Smooth muscle cell (in vitro differentiated cells): Measurements from ENCODE around the gene ST7. TPM values are rescaled to one million over a fixed set of nuclear protein-coding genes. Genes with fewer than 3 reads are reported as not detected.

Experiments
- DNase-seq: peaks from one replicate; lab custom pipeline; 2025; ENCODE audit not compliant: unreplicated experiment; lab: John Stamatoyannopoulos, UW
- H2AFZ ChIP-seq: fragments of 200-600 bp; sonication (generic); 2 replicates; pipeline ENCODE4 v1.6.0; 2016; ENCODE audit warnings: antibody characterized with exemption, low read depth, mild to moderate bottlenecking
- H3F3A ChIP-seq: fragments of 200-600 bp; sonication (generic); 2 replicates; pipeline ENCODE4 v1.6.0; 2017; ENCODE audit warnings: antibody characterized with exemption, low read depth
- H3K27ac ChIP-seq: fragments of 200-600 bp; sonication (generic); 2 replicates; pipeline ENCODE4 v1.5.1; 2016; ENCODE audit warnings: low read depth, mild to moderate bottlenecking
- H3K27me3 ChIP-seq: fragments of 200-600 bp; sonication (generic); 2 replicates; pipeline ENCODE4 v1.6.1; 2016; ENCODE audit warnings: low read depth, mild to moderate bottlenecking
- H3K36me3 ChIP-seq: fragments of 200-600 bp; sonication (generic); 2 replicates; pipeline ENCODE4 v1.5.1; 2016; ENCODE audit warnings: low read depth
- H3K4me1 ChIP-seq: fragments of 200-600 bp; sonication (generic); 2 replicates; pipeline ENCODE4 v1.5.1; 2016; ENCODE audit warnings: low read depth
- H3K4me2 ChIP-seq: fragments of 200-600 bp; sonication (generic); 2 replicates; pipeline ENCODE4 v1.6.0; 2016; ENCODE audit warnings: mild to moderate bottlenecking
- H3K4me3 ChIP-seq: fragments of 200-600 bp; sonication (generic); 2 replicates; pipeline ENCODE4 v1.5.1; 2016; ENCODE audit warnings: mild to moderate bottlenecking
- H3K79me2 ChIP-seq: fragments of 200-600 bp; sonication (generic); 2 replicates; pipeline ENCODE4 v1.6.0; 2016; ENCODE audit warnings: low read depth, mild to moderate bottlenecking
- H3K9ac ChIP-seq: fragments of 200-600 bp; sonication (generic); 2 replicates; pipeline ENCODE4 v1.6.0; 2016; ENCODE audit warnings: low read depth
- H3K9me3 ChIP-seq: fragments of 200-600 bp; sonication (generic); replicated peaks from 2 replicates; pipeline ENCODE4 v1.5.1; 2016; ENCODE audit warnings: low read depth
- H4K20me1 ChIP-seq: fragments of 200-600 bp; sonication (generic); 2 replicates; pipeline ENCODE4 v1.6.0; 2016; ENCODE audit warnings: low read depth
- WGBS: methylation state at CpG from one replicate; pipeline ENCODE4 v1.1.7; 2016; ENCODE audit warnings: low lambda C conversion rate; 5-methylcytosine and 5-hydroxymethylcytosine counted together
- polyA plus RNA-seq: library from polyadenylated mRNA; unstranded; fragments of >200 nt; fragmentation: Nextera tagmentation; extraction: Ambion mirVana; gene quantifications from 2 replicates; pipeline ENCODE4 v1.2.1, GENCODE V29; 2016
- total RNA-seq: library from RNA; depleted of rRNA; stranded (reverse); fragments of >200 nt; gene quantifications from 2 replicates; pipeline ENCODE4 v1.2.3, GENCODE V29; 2014
- TF ChIP-seq, protein P1 (sequence below): fragments of 200-600 bp; sonication (generic); IDR thresholded peaks from 2 replicates; pipeline ENCODE4 v1.5.1; 2017; ENCODE audit warnings: borderline replicate concordance, mild to moderate bottlenecking, antibody characterized with exemption; ENCODE audit not compliant: insufficient read depth, poor library complexity, severe bottlenecking

Gene ST7
- total and polyA plus RNA-seq, 2 experiments from 2014 or later, result 23.2 to 26.1 TPM

DNA sequence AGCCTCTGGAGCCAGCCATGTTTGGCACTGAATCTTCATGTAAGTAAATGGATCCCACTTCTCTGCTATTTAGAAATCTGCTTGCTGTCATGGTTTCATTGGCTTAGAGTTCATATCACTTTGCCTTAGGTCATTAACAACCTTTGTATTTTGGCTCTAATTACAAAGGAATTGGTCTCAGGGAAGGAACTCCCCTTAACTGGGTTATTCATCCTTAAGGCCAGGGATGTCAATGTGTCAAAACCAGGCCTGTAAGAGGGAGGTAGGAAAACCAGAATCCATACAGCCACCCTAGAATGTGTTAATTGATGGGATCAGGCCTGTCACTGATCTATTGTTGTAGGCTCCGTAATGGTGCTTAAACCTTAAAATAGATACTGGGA lies 67.3 kb downstream of the ST7 start:
- H2AFZ ChIP-seq, result peak overlapping the region; percentile 81

DNA sequence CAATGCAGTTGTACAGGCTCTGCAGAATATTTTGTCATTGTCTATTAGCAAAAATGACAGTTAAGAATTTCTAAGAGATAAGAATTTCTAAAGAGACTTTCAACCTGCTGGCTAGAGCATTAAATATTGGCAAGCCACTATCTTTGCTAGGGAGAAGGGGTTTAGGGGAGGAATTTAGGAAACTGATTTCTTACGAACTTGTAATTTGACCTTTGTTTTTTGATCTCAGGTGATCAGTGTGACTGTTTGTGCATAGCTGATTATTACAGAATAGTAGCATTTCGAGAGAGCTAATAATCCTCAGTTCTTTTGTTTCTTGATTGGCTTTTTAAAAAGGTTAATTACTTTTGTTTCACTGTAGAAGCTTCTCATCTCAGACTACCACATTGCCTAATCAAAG lies 68.1 kb downstream of the ST7 start:
- DNase-seq, result no peak
- Histone ChIP-seq H3K4me2 (peak overlapping the region; percentile 84), H3K9ac (no peak overlapping the region), H3K4me1 (peaks cover 31% of the 10 kb centered on the region), H3K27me3 (no peaks in the 10 kb centered on the region), H3K9me3 (no peaks in the 10 kb centered on the region), H3K27ac (no peak overlapping the region), H4K20me1 (no peaks in the 10 kb centered on the region), H2AFZ (no peak overlapping the region), H3F3A (no peaks in the 10 kb centered on the region), H3K36me3 (no peaks in the 10 kb centered on the region), H3K4me3 (peak overlapping the region; percentile 47), H3K79me2 (peaks cover 60% of the 10 kb centered on the region)
- TF ChIP-seq, protein P1, sequence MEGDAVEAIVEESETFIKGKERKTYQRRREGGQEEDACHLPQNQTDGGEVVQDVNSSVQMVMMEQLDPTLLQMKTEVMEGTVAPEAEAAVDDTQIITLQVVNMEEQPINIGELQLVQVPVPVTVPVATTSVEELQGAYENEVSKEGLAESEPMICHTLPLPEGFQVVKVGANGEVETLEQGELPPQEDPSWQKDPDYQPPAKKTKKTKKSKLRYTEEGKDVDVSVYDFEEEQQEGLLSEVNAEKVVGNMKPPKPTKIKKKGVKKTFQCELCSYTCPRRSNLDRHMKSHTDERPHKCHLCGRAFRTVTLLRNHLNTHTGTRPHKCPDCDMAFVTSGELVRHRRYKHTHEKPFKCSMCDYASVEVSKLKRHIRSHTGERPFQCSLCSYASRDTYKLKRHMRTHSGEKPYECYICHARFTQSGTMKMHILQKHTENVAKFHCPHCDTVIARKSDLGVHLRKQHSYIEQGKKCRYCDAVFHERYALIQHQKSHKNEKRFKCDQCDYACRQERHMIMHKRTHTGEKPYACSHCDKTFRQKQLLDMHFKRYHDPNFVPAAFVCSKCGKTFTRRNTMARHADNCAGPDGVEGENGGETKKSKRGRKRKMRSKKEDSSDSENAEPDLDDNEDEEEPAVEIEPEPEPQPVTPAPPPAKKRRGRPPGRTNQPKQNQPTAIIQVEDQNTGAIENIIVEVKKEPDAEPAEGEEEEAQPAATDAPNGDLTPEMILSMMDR, result no peak
- 90% methylated on average over 2 of the region's 2 CpGs for WGBS

More for the DNA sequence above, 67.3 kb downstream of the ST7 start:
- Histone ChIP-seq H3K4me2 (peak overlapping the region; percentile 84), H3K4me1 (peaks cover 24% of the 10 kb centered on the region), H4K20me1 (no peaks in the 10 kb centered on the region), H3K9ac (peak overlapping the region; percentile 70), H3F3A (no peaks in the 10 kb centered on the region), H3K79me2 (peaks cover 60% of the 10 kb centered on the region), H3K27me3 (no peaks in the 10 kb centered on the region), H3K4me3 (peak overlapping the region; percentile 47), H3K27ac (peak overlapping the region; percentile 78), H3K36me3 (no peaks in the 10 kb centered on the region), H3K9me3 (no peaks in the 10 kb centered on the region)
- WGBS, result 59% methylated on average over 1 of the region's 1 CpG
- no peak for DNase-seq
- TF ChIP-seq, protein P1, result no peak

DNA sequence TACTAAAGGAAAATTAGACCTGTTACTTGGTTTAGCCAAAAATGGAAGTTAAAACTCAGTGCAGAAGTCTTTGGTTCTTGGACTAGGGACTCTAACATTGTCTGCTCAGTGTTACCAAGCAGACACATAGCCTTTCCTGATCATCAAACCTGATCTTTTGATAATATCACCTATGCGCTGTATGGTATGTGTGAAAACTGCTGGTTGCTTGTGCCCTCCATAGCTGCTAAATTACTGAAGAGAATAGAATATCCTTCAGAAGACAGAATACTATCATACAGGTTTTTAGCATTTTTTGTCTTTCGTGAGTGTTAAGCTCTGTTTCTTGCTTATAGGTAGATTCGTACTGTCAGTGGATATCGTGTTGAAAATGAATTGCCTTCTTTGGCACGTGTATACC lies 68.7 kb downstream of the ST7 start:
- Histone ChIP-seq H3K9ac (no peak overlapping the region), H3K9me3 (no peaks in the 10 kb centered on the region), H2AFZ (no peak overlapping the region), H3K4me1 (peaks cover 31% of the 10 kb centered on the region), H3K4me3 (peak overlapping the region; percentile 19), H3K27ac (no peak overlapping the region), H3K4me2 (peak overlapping the region; percentile 84), H4K20me1 (no peaks in the 10 kb centered on the region), H3F3A (no peaks in the 10 kb centered on the region), H3K27me3 (no peaks in the 10 kb centered on the region), H3K36me3 (no peaks in the 10 kb centered on the region), H3K79me2 (peaks cover 60% of the 10 kb centered on the region)
- no peak for DNase-seq
- 94% methylated on average over 5 of the region's 5 CpGs for WGBS
- TF ChIP-seq, protein P1, result no peak

DNA sequence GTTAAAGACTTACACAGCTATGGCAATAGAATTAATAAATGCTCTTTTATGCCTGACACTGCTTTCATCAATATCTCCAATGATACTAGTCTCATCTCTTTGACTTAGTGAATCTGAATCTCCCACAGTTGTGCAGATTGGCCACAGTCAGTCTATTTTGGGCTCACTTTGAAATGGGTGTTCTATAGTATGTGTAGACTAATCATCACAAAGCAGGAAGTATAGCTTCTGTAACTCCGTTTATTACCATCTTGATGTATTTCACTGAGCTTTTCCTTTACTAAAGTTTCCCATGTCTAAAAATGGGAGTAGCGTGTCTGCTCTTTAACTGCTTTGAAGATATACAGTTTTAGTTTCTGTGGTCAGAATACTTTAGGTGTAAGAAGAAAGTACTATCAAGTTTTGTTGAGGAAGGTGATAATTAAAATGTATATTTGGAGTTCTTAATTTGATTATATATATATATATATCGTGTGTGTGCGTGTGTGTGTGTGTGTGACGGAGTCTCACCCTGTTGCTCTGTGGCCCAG lies 70.1 kb downstream of the ST7 start:
- WGBS, result 85% methylated on average over 5 of the region's 5 CpGs

More for the DNA sequence above, 70.1 kb downstream of the ST7 start:
- peaks cover 31% of the 10 kb centered on the region for H3K4me1 ChIP-seq
- DNase-seq, result no peak
- H3K27ac ChIP-seq, result no peak overlapping the region
- peaks cover 60% of the 10 kb centered on the region for H3K79me2 ChIP-seq
- H3K4me3 ChIP-seq, result no peak overlapping the region
- no peaks in the 10 kb centered on the region for H3K27me3 ChIP-seq
- no peak overlapping the region for H3K9ac ChIP-seq
- no peaks in the 10 kb centered on the region for H3F3A ChIP-seq
- H3K4me2 ChIP-seq, result peak overlapping the region; percentile 14
- TF ChIP-seq, protein P1, result no peak
- no peaks in the 10 kb centered on the region for H4K20me1 ChIP-seq
- no peaks in the 10 kb centered on the region for H3K36me3 ChIP-seq
- H2AFZ ChIP-seq, result no peak overlapping the region
- H3K9me3 ChIP-seq, result no peaks in the 10 kb centered on the region
